Activated CD8-positive, alpha-beta memory T cell treated with anti-CD3 and anti-CD28 coated beads, Interleukin-2, amount 50 U/mL, for 24 hours (primary cell): Measurements from ENCODE around the gene OSCP1.

Experiments
- DNase-seq: peaks from one replicate; pipeline ENCODE4 v3.0.0-alpha.2; 2020; ENCODE audit errors: extremely low read depth

Gene OSCP1

GRCh38 chr1:36447450-36447849 lies 2.8 kb downstream of the OSCP1 start:
- no peak for DNase-seq

- no peak for DNase-seq
Observed at GRCh38 chr1:36446746-36447145, 3.5 kb downstream of the OSCP1 start.

DNA sequence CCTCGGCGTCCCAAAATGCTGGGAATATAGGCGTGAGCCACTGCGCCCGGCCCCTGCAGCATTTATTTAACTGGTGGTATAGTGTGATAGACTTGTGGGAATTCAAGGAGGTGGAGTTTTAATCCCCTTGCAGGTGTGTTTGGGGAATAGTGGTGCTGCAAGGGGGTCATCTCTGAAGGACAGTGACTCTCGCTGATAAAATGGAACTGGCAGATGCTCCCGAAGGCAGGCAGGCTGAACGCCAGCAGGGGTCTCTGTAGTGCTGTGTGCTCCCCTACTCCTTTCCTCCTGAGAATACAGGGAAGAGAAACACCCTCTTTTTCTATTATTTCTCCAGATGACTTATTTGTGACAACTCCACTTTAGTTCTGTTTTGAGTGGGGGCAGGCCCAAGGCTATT lies 4.0 kb downstream of the OSCP1 start:
- no peak for DNase-seq

DNA sequence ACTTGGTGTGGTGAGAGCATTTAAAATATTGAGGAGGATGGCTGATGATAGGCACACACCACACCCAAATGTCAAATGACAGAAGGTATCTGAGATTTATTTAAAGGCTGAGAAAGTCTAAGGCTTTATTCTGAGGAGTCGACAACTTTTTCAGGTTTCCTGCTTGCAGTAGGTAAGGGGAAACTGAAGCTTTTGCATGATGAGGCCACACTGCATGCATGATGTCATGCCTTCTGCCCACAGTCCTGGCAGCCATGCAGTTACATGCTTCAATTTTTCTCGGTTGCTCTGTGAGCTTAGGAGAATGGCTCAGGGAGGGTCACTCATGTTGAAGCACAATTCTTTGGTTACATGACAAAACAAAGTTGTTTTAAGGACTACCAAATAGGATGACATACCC lies 7.0 kb downstream of the OSCP1 start:
- no peak for DNase-seq

GRCh38 chr1:36442337-36442736 lies 7.9 kb downstream of the OSCP1 start:
- no peak for DNase-seq

GRCh38 chr1:36440646-36441045 lies 9.6 kb downstream of the OSCP1 start:
- no peak for DNase-seq

DNA sequence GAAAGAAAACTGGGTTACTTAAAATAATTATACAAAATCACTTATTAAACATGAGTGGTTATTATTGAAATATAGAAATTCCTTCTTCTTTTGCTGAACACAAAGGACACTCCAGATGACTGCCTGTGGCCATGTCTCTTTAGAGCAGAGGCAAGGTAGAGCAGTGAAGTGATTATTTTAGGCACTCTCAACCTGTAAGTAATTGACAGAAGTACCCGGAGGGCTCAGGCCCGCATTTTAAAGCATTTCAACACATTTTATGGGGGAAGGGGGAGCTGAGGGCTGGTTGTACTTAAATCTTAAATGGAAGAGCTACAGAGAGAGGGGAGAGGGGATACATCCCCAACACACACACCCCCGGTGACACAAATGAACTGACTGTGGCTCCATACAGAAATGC lies 10.2 kb downstream of the OSCP1 start:
- DNase-seq, result no peak

- DNase-seq, result no peak
Observed at GRCh38 chr1:36438715-36439114, 11.5 kb downstream of the OSCP1 start.

DNA sequence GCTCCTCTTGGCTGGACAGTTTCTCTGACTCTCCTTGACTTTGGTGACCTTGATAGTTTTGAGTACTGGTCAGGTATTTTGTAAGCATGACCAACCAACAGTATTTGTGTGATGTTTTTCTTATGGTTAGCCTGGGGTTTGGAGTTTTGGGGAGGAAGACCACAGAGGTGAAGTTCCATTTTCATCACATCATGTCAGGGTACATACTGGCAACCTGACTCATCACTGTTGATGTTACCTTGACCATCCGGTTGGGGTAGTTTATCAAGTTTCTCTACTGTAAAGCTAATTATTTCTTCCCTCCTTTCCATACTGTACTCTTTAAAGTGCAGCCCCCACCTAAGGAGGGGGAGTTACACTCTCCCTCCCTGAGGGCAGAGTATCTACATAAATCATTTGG lies 13.4 kb downstream of the OSCP1 start:
- no peak for DNase-seq

GRCh38 chr1:36433102-36433501 lies 17.1 kb downstream of the OSCP1 start:
- DNase-seq, result no peak

DNA sequence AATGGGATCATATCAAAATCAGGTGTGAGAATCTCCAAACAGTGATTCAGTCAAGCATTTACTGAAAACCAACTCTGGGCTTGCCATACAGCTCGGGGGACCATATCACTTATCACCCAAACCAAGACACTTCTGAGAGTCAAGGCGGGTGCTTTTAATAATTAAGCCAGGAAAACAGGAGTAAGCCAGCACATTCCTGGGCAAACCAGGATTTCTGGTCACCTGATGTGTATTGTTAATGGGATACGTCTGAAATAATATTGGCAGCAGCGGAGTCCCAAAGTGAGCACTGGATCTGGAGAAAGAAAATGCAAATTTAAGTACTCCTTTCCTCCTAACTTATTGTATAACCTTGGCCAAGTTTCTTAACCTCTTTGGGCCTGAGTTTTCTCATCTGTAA lies 17.6 kb downstream of the OSCP1 start:
- no peak for DNase-seq

DNA sequence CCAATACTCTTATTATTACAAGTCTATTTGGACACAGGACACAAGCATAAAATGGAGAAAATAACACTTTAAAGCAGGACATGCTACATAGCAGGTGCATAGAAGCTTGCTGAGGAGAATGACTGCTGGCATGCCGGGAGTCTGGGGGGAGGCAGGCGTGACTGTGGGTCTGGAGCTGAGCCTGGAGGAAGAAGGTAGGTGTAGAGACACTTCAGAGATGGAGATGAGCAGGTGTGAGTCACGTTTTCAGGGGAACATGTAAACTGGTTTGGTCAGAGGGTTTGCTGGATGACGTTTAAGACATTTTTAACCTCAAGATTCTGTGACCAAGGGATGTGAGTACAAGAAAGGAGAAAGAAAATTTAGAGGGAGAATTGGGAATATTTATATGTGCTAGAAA lies 24.5 kb downstream of the OSCP1 start:
- no peak for DNase-seq

- DNase-seq, result no peak
Observed at GRCh38 chr1:36421649-36422048, 28.6 kb downstream of the OSCP1 start.

- DNase-seq, result peak; percentile 83
Observed at GRCh38 chr1:36420836-36421317, 29.4 kb downstream of the OSCP1 start.

DNA sequence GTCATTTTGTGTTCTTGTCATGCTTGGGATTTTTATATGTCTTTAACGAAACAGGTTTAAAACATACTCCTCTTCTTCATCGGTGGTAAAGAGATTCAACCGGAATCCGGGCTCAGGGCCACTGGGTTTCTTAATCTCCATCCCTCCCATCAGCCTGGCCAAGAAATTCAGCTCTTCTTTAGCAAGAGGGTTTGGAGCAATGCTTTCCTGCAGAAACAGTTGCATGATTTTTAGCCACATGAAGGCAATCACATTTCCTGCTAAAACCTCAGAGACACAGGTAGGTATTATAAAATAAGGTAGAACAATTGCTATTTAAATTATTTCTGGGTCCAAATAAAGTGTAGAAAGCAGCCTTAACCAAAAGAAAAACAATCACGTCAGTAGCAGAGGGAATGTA lies 29.8 kb downstream of the OSCP1 start:
- no peak for DNase-seq

DNA sequence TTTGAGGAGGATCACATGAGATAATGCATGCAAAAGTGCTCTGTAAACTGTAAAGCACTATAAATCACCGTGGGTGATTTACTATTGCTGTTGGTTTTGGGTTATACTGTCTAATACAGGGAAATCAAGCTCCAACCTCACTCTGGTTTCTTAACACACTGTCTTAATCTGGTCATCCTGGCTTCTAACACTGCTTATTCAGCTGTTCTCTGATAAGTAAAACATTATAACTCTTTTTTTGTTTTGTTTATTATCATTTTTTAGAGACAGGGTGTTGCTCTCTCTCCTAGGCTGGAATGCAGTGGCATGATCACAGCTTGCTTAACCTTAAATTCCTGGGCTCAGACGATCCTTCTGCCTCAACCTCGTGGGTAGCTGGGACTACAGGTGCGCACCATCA lies 30.7 kb downstream of the OSCP1 start:
- no peak for DNase-seq

DNA sequence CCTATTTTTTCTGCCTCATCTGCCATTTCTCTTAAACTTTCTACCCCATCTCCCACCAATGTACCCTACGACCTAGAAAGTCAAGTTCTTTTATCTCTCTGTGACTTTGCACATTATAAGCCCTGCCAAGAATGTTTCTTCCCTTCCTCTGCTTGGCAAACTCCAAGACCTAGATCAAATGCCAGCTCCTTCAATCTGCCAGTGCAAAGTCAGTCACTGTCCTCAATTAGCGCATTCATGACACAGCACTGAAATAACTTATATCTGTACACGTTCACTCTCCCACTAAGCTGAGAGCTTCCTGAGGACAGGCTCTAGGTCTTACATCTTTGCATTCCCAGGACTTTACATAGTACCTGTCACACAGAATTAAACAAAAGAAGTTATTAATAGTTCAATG lies 31.1 kb downstream of the OSCP1 start:
- no peak for DNase-seq

DNA sequence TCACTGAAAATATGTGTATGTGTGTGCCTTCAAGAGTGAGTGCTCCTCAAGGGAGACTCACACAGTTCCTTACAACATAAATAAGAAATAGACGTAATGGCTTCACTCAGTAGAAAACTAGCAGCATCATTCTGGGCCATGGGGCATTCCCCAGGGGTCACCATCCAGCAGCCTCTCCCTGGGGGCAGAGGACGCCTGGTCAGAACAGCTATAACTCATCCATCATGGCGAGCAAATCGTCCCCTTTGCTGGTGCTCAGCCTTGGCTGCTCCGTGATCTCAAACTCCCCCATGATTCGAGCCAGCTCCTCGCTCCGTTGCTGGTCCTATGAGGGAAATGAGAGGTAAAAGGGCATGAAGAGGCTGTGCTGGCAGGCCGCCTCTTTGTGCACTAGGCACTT lies 32.3 kb downstream of the OSCP1 start:
- DNase-seq, result no peak

- no peak for DNase-seq
Observed at GRCh38 chr1:36415661-36416326, 34.5 kb downstream of the OSCP1 start.

DNA sequence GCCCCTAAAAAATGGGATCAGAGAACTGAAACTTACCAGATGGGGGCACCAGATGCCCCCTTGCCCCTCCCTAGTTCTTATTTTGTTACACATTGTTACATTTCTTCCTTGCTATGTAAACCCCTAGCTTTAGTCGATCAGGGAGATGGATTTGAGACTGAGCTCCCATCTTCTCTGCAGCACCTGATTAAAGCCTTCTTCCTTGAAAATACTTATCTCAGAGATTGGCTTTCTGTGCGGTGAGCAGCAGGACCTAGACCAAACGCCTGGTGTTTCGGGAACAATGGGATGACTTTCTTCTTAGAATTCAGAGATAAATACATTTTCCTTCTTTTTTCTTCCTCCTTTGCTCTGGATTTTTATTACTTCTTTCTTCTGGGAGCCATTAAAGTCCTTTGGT lies 35.9 kb downstream of the OSCP1 start:
- no peak for DNase-seq

DNA sequence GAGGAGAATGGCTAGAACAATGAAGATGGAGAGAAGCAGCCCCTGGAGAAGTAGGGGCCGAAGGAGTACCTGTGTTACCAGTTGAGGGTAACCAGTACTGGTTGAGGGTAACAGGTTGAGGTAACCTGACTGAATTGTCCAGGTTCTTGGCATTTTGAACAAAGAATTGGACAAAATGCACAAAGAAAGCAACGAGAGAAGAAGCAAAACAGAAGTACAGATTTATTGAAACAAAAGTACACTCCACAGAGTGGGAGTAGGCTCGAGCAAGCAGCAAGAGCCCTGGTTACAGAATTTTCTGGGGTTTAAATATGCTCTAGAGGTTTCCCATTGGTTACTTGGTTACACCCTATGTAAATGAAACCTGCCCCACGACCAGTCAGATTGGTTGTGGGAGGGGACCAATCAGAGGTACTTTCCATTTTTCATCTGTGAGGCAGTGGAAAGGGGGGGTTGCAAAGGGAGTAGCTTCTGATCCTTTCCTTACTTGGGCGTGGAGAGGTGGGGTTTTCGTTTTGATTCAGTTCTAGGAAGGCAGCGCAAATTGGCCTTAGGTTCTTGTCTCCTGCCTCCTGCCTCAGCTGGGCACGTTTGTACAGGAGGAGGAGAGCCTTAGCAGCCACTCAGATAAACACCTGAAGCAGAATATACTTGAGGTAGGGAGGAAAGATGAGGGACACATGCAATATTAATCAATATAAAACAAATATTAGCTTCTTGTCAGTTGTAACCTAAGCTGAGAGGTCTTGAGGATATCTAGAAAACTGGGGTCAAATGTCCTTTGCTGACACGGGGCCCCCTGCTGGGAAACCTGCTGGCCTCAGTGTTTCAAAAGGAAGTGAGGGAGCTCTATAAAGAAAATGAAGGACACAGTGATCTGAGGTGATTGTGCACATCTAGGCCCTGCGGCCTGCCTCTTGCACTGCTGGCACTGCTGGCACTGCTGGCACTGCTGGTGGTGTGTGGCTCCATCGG lies 38.3 kb downstream of the OSCP1 start:
- DNase-seq, result no peak

DNA sequence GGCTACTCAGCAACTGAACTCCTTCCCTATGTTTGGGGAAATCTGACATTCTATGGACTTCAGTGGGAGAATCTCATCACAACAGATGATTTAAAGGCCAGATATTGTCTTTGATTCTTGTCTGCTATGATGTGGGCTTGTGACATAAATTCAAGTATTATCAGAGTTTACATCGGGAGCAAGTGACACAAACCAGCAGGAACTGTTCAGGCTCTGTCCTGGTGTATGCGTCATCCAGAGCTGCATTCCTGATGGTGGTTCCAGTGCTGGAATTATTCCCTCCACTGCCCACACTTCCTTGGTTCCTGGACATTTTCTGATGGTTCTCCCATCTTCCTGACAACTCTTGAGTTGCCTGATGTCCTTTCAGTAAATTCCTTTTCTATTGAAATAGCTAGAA lies 41.8 kb downstream of the OSCP1 start:
- DNase-seq, result no peak

DNA sequence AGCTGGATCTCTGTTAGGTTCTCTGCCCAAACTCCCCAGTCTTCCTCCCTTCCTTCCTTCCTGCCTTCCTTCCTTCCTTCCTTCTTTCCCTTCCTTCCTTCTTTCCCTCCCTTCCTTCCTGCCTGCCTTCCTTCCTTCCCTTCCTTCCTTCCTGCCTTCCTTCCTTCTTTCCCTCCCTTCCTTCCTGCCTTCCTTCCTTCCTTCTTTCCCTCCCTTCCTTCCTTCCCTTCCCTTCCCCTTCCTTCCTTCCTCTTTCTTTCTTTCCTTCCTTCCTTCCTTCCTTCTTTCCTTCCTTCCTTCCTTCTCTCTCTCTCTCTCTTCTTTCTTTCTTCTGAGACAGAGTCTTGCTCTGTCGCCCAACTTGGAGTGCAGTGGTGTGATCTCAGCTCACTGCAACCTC lies 43.8 kb downstream of the OSCP1 start:
- DNase-seq, result no peak
